AG09309 (cell line): Measurements from ENCODE around the gene GDF7.

Source experiments
- DNase-seq: peaks from one replicate; pipeline ENCODE4 v3.0.0-alpha.2; 2010; ENCODE audit warnings: low read depth
- H3K4me3 ChIP-seq: 2 replicates; pipeline ENCODE4 v1.5.1; 2011; ENCODE audit warnings: mild to moderate bottlenecking, low read depth, low read length, moderate library complexity; ENCODE audit not compliant: control insufficient read depth
- CTCF ChIP-seq: IDR thresholded peaks from 2 replicates; pipeline ENCODE4 v1.5.1; 2011; ENCODE audit warnings: mild to moderate bottlenecking, low read depth, low read length, inconsistent platforms; ENCODE audit not compliant: insufficient read depth, control insufficient read depth; ENCODE audit errors: missing control alignments

Gene GDF7

GRCh38 chr2:20668871-20669475 lies 2.0 kb downstream of the GDF7 start:
- no peak overlapping the region for H3K4me3 ChIP-seq
- no peak for TF ChIP-seq CTCF

GRCh38 chr2:20669562-20670314 lies 2.8 kb downstream of the GDF7 start:
- H3K4me3 ChIP-seq = no peak overlapping the region
- TF ChIP-seq CTCF = no peak
- no peak for DNase-seq

More at GRCh38 chr2:20668871-20669475, 2.0 kb downstream of the GDF7 start:
- no peak for DNase-seq

GRCh38 chr2:20670315-20671035 lies 3.5 kb downstream of the GDF7 start:
- H3K4me3 ChIP-seq = no peak overlapping the region
- DNase-seq = no peak
- TF ChIP-seq CTCF = no peak

- TF ChIP-seq CTCF = no peak
- DNase-seq = no peak
- H3K4me3 ChIP-seq = no peak overlapping the region
Measured at GRCh38 chr2:20671036-20671735, 4.2 kb downstream of the GDF7 start.

- TF ChIP-seq CTCF = no peak
- H3K4me3 ChIP-seq = no peak overlapping the region
- DNase-seq = no peak
Measured at GRCh38 chr2:20671736-20672080, 4.8 kb downstream of the GDF7 start.

GRCh38 chr2:20672201-20672951 lies 5.4 kb downstream of the GDF7 start:
- TF ChIP-seq CTCF = no peak
- no peak overlapping the region for H3K4me3 ChIP-seq
- DNase-seq = no peak
